ENCODE data around the gene LPP.
A peak's percentile ranks its signal among the peaks of the same experiment; 100 is the strongest.

LPP gene

GRCh38 chr3:188306435-188307005, 152.6 kb downstream of the LPP start:
- DNase-seq: no peak

- no peak for DNase-seq
These were observed 155.7 kb downstream of the LPP start for GRCh38 chr3:188309437-188310269.

- DNase-seq: peak; percentile 51
These were observed 156.3 kb downstream of the LPP start for GRCh38 chr3:188310270-188310710.

- peak; percentile 49 for DNase-seq
These were observed 161.6 kb downstream of the LPP start for GRCh38 chr3:188315553-188315952.

GRCh38 chr3:188316021-188316722, 162.2 kb downstream of the LPP start:
- no peak for DNase-seq

- peak; percentile 57 for DNase-seq
These were observed 162.7 kb downstream of the LPP start for GRCh38 chr3:188316723-188317070.

GRCh38 chr3:188319569-188319968, 165.6 kb downstream of the LPP start:
- peak; percentile 80 for DNase-seq

GRCh38 chr3:188320757-188321156, 166.8 kb downstream of the LPP start:
- DNase-seq: peak; percentile 86

GRCh38 chr3:188321258-188321657, 167.3 kb downstream of the LPP start:
- DNase-seq: no peak

- DNase-seq: no peak
These were observed 168.4 kb downstream of the LPP start for GRCh38 chr3:188322135-188322887.

GRCh38 chr3:188323067-188323842, 169.3 kb downstream of the LPP start:
- no peak for DNase-seq

- DNase-seq: peak; percentile 38
These were observed 172.2 kb downstream of the LPP start for GRCh38 chr3:188326111-188326510.

- DNase-seq: no peak
These were observed 173.0 kb downstream of the LPP start for GRCh38 chr3:188326968-188327367.

- no peak for DNase-seq
These were observed 173.5 kb downstream of the LPP start for GRCh38 chr3:188327433-188327832.

- no peak for DNase-seq
These were observed 176.2 kb downstream of the LPP start for GRCh38 chr3:188330138-188330537.

GRCh38 chr3:188331166-188331565, 177.2 kb downstream of the LPP start:
- DNase-seq: no peak

GRCh38 chr3:188332085-188332484, 178.1 kb downstream of the LPP start:
- no peak for DNase-seq

GRCh38 chr3:188335656-188336055, 181.7 kb downstream of the LPP start:
- no peak for DNase-seq

- DNase-seq: no peak
These were observed 182.2 kb downstream of the LPP start for GRCh38 chr3:188336178-188336577.

GRCh38 chr3:188337232-188337631, 183.3 kb downstream of the LPP start:
- DNase-seq: no peak

GRCh38 chr3:188338086-188338485, 184.1 kb downstream of the LPP start:
- peak; percentile 55 for DNase-seq
